Measurements from ENCODE around the gene GLTP.
A peak's percentile ranks its signal among the peaks of the same experiment; 100 is the strongest.

GLTP gene

DNA sequence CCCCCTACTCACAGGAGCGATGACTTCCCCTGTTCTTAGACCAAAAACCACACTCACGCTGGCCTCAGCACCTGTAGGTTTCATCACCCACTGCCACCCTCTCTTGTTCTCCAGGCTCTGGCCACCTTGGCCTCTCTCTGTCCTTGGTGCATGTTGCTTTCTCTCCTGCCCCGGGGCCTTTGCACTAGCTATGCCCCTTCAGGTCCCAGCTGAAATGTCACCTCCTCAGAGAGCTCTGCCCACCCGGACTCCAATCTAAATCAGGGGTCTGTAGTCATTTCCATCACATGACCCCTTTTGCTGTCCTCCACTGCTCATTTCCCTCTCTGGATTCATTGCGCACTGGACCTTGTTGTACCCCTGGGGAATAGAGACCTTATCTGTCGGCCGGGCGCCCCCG, 39.0 kb downstream of the GLTP start:
- H3K4me3 ChIP-seq (ENCODE audit: low read depth, low read length) = no peak overlapping the region
- TF ChIP-seq, protein P1, sequence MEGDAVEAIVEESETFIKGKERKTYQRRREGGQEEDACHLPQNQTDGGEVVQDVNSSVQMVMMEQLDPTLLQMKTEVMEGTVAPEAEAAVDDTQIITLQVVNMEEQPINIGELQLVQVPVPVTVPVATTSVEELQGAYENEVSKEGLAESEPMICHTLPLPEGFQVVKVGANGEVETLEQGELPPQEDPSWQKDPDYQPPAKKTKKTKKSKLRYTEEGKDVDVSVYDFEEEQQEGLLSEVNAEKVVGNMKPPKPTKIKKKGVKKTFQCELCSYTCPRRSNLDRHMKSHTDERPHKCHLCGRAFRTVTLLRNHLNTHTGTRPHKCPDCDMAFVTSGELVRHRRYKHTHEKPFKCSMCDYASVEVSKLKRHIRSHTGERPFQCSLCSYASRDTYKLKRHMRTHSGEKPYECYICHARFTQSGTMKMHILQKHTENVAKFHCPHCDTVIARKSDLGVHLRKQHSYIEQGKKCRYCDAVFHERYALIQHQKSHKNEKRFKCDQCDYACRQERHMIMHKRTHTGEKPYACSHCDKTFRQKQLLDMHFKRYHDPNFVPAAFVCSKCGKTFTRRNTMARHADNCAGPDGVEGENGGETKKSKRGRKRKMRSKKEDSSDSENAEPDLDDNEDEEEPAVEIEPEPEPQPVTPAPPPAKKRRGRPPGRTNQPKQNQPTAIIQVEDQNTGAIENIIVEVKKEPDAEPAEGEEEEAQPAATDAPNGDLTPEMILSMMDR (IDR thresholded peaks at IDR 0.05; ENCODE audit: borderline replicate concordance, insufficient read depth, low read depth, low read length) = 0 out of 2 replicates have a peak, but pooled peaks have one; percentile 9

GRCh38 chr12:109840305-109841074, 39.9 kb downstream of the GLTP start:
- no peak overlapping the region for H3K4me3 ChIP-seq (ENCODE audit: low read depth, low read length)
- TF ChIP-seq, protein P1 (IDR thresholded peaks at IDR 0.05; ENCODE audit: borderline replicate concordance, insufficient read depth, low read depth, low read length) = no peak

- no peak overlapping the region for H3K4me3 ChIP-seq (ENCODE audit: low read depth, low read length)
- TF ChIP-seq, protein P1 (IDR thresholded peaks at IDR 0.05; ENCODE audit: borderline replicate concordance, insufficient read depth, low read depth, low read length) = no peak
Observed at GRCh38 chr12:109839444-109839843, 40.9 kb downstream of the GLTP start.

GRCh38 chr12:109836916-109837315, 43.4 kb downstream of the GLTP start:
- no peak overlapping the region for H3K4me3 ChIP-seq (ENCODE audit: low read depth, low read length)
- TF ChIP-seq, protein P1 (IDR thresholded peaks at IDR 0.05; ENCODE audit: borderline replicate concordance, insufficient read depth, low read depth, low read length) = no peak

- TF ChIP-seq, protein P1 (IDR thresholded peaks at IDR 0.05; ENCODE audit: borderline replicate concordance, insufficient read depth, low read depth, low read length) = no peak
- H3K4me3 ChIP-seq (ENCODE audit: low read depth, low read length) = no peak overlapping the region
Observed at GRCh38 chr12:109835827-109836226, 44.5 kb downstream of the GLTP start.

GRCh38 chr12:109833307-109834189, 46.8 kb downstream of the GLTP start, which contains the start of gene TRPV4:
TRPV4 (minus strand) TSS chr12:109833398; CDS start chr12:109814796, 18,602 bp downstream.
- H3K4me3 ChIP-seq (ENCODE audit: low read depth, low read length) = no peak within 1 kb of the TSS
- TF ChIP-seq, protein P1 (IDR thresholded peaks at IDR 0.05; ENCODE audit: borderline replicate concordance, insufficient read depth, low read depth, low read length) = no peak
